Measurements from ENCODE around the gene LAMP1.

The LAMP1 gene

DNA sequence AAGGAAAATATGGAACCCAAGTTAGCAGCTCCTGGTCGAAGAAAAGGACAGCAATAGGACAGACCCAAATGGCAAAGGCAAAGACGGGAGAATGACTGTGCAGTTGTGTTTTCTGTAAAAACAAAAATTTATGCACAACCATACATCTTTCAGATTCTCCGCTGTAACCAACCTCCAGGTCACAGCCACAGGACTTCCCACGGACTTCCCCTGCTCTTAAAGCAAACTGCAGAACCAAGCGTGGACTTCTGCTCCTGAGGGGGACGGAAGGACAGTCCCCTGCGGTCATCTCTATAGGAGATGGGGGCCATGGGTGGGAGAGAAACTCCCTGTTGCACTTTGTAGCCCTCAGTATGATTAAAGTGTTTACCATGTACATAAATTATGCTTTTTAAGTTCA lies 64.4 kb downstream of the LAMP1 start:
- TF ChIP-seq CTCF (IDR thresholded peaks at IDR 0.05; ENCODE audit: low read depth, low read length, missing control alignments) = no peak

DNA sequence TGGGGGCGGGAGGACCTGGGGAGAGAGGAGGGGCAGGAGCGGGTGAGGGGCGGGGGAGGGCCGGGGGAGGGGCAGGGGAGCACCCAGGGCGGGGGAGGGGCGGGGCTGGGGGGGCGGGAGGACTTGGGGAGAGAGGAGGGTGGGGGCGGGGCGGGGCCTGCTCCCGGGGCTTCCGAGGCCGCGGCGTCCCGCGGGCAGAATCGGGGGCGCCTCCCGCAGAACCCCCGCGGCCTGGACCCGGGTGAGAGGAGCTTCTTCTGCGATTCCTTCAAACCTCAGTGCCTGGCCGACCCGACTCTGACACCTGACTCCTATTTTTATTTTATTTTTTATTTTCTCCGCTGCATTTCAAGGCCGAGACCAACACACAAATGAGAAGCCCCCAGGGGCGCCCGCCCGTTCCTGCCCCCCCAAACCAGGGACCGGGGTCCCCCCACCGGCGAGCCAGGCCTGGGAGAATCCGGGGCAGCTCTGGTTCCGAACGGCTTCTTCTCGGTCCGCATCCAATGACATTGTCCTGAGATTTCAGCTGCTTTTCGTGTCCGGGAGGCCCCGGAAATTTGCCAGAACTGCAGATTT lies 67.4 kb downstream of the LAMP1 start:
- TF ChIP-seq CTCF (IDR thresholded peaks at IDR 0.05; ENCODE audit: low read depth, low read length, missing control alignments) = no peak
- H3K4me3 ChIP-seq (ENCODE audit: low read depth, low read length) = no peak overlapping the region
- no peak for DNase-seq (ENCODE audit: low read depth)

More for the DNA sequence above, 64.4 kb downstream of the LAMP1 start:
- H3K4me3 ChIP-seq (ENCODE audit: low read depth, low read length) = no peak overlapping the region
- no peak for DNase-seq (ENCODE audit: low read depth)

DNA sequence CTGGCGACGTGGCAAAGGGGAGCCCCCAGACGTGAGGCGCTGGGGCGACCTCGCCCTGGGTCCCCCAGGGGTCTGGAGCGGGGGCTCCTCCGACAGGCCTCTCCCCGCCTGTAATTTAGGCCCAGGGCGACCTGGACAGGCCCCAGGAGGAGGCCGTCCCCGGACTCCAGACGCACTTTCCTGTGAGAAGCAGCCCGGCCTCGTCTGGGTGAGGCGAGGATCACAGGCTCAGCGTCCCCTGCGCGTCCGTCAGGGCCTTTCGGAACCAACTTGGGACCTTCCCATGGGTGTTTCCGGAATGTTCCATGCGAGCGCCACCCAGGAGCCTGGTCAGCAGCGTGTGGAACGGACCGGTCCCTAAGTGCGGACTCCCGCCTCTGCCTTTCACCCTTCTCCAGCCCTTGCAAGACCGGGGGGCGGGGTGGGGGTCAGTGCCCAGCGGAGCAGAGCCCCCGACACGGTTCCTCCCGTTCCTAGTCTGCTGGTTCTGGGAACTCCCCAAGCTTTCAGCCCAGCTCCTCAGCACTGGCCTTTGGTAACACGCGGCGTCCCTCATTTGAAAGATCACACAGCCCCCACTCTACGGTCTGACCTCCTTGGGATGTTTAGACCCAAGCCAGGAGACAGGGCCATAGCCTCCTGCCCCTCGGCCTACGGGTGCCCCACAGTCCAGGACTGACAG lies 68.0 kb downstream of the LAMP1 start:
- TF ChIP-seq CTCF (IDR thresholded peaks at IDR 0.05; ENCODE audit: low read depth, low read length, missing control alignments) = no peak
- DNase-seq (ENCODE audit: low read depth) = no peak
- no peak overlapping the region for H3K4me3 ChIP-seq (ENCODE audit: low read depth, low read length)

DNA sequence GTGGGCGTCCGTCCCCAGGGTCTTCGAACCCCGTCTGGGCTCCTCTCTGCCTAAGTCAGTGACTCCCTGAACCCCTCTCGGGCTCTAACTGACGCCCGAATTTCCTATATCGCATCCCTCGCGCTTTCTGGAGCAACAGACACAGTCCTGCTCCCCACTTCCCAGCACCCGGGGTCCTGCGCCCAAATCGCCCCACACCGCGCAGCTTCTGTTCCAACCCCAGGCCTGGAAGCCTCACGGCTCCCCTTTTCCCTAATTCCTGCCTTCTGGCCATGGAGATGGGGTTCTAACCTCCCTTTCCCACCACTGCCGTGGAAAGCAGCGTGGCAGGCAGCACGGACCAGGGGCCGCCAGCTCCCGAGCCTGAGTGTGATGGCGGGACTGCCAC lies 68.5 kb downstream of the LAMP1 start:
- no peak overlapping the region for H3K4me3 ChIP-seq (ENCODE audit: low read depth, low read length)
- no peak for TF ChIP-seq CTCF (IDR thresholded peaks at IDR 0.05; ENCODE audit: low read depth, low read length, missing control alignments)
- no peak for DNase-seq (ENCODE audit: low read depth)

- DNase-seq (ENCODE audit: low read depth) = no peak
- no peak for TF ChIP-seq CTCF (IDR thresholded peaks at IDR 0.05; ENCODE audit: low read depth, low read length, missing control alignments)
- H3K4me3 ChIP-seq (ENCODE audit: low read depth, low read length) = no peak overlapping the region
These were observed 69.0 kb downstream of the LAMP1 start for GRCh38 chr13:113365971-113366588.

DNA sequence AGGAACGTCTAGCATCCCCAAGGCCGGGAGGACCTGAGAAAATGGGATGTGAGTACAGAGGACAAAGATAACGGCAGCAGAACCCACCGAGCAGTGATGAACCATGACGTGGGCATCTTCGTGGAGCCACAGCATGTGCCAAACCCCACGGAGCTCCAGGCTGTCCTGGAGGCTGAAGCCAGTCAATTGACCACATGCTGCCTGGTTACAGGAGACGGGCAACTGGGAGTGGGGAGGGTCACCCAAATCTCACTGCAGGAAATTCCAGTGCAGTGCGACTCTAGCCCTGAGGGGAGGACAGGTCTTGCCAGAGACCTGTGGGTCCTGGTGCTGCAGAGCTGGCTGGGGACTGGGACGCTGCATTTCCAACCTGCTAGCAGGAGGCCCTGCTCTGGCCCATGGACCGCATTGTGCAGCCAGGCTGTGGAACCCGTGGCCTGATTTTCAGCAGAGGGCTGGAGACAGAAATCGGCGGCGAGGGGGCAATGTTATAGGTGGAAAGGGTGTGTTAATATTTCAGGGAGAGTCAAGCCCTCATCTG lies 70.1 kb downstream of the LAMP1 start:
- no peak for DNase-seq (ENCODE audit: low read depth)
- TF ChIP-seq CTCF (IDR thresholded peaks at IDR 0.05; ENCODE audit: low read depth, low read length, missing control alignments) = no peak
- no peak overlapping the region for H3K4me3 ChIP-seq (ENCODE audit: low read depth, low read length)

Data from GM12864 (cell line).